ENCODE results near the gene GLYAT. TPM values are rescaled to one million over a fixed set of nuclear protein-coding genes. Genes with fewer than 3 reads are reported as not detected.

GLYAT gene
- total RNA-seq, 1 experiment from 2014 or later, result not detected

GRCh38 chr11:58676563-58677135 is 55.1 kb downstream of the GLYAT start:
- no peaks in the 10 kb centered on the region for H3K27me3 Mint-ChIP-seq (ENCODE audit: unreplicated experiment)
- CTCF ChIA-PET, result interaction anchor here (0.6 to 1.3 kb wide), 3 partner anchors 22 to 278 kb away, joined by 3 to 5 read pairs (median 3); no protein-coding TSS in a partner anchor
- TF ChIP-seq CTCF (IDR thresholded peaks at IDR 0.05; ENCODE audit: unreplicated experiment), result no peak
- no peaks in the 10 kb centered on the region for H3K9me3 Mint-ChIP-seq (ENCODE audit: low read depth, unreplicated experiment)
- BruUV-seq (replicated peaks), result no TSS peak
- intact Hi-C loops (cut with micrococcal nuclease; ENCODE audit: unreplicated experiment), result no loop called here
- DNase-seq, result no peak
- no peak overlapping the region for H3K4me3 Mint-ChIP-seq (ENCODE audit: low read depth, unreplicated experiment)
- H3K4me1 Mint-ChIP-seq (ENCODE audit: low read depth, unreplicated experiment), result peaks cover 8% of the 10 kb centered on the region
- H3K27ac Mint-ChIP-seq (ENCODE audit: unreplicated experiment), result no peak overlapping the region
- H3K36me3 Mint-ChIP-seq (ENCODE audit: insufficient read depth, unreplicated experiment), result no peaks in the 10 kb centered on the region

DNA sequence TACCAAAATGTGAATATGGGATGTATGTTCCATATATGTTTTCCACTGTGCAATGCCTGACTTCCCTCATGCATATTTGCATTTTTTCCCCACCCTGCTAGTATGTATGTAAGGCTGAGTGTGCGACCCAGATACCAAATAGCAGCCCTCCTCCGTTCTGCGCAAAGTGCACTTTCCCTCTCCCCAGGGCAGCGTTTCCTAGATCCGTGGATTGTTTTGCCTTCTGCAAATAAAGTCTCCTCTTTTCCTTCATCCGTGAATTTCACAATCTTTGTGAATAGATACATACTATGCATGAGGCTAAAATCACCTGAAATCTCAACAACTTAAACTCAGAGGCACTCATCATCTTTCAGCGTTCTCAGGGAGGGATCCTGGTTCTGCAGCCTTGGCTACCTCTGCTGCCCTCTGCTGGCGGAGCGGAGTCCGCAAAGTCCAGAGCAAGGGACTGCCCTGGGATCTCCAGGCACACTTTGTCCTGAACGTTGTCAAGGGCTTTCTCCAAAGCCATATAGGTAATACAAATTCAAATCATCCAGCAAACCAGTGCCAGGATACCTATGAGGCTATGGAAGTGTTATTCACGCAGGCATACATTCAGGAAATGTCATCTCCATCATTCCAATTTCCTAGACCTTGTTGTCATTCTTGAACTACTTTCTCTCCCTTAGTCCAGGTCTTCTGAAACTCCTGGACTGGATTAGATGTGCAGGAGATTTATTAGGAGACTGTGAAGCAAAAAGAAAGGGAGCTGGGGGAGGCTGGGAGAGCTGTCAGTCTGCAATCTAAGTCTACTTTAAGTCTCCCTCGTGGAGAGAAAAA is 56.2 kb downstream of the GLYAT start:
- no TSS peak for BruUV-seq (replicated peaks)
- CTCF ChIA-PET, result no interaction called here
- intact Hi-C loops (cut with micrococcal nuclease; ENCODE audit: unreplicated experiment), result loop anchor here (1.0 kb wide), 3 partner anchors 21 to 225 kb away; no protein-coding TSS in a partner anchor

GRCh38 chr11:58674609-58675008 is 57.1 kb downstream of the GLYAT start:
- DNase-seq, result no peak
- Mint-ChIP-seq H3K9me3 (ENCODE audit: low read depth, unreplicated experiment) (no peaks in the 10 kb centered on the region), H3K27me3 (ENCODE audit: unreplicated experiment) (no peaks in the 10 kb centered on the region), H3K4me3 (ENCODE audit: low read depth, unreplicated experiment) (no peak overlapping the region), H3K27ac (ENCODE audit: unreplicated experiment) (no peak overlapping the region), H3K36me3 (ENCODE audit: insufficient read depth, unreplicated experiment) (no peaks in the 10 kb centered on the region), H3K4me1 (ENCODE audit: low read depth, unreplicated experiment) (peaks cover 8% of the 10 kb centered on the region)
- no TSS peak for BruUV-seq (replicated peaks)
- intact Hi-C loops (cut with micrococcal nuclease; ENCODE audit: unreplicated experiment), result loop anchor here (1.0 kb wide), 3 partner anchors 20 to 226 kb away; no protein-coding TSS in a partner anchor
- no peak for TF ChIP-seq CTCF (IDR thresholded peaks at IDR 0.05; ENCODE audit: unreplicated experiment)
- CTCF ChIA-PET, result no interaction called here

More for the DNA sequence above, 56.2 kb downstream of the GLYAT start:
- Mint-ChIP-seq H3K36me3 (ENCODE audit: insufficient read depth, unreplicated experiment) (no peaks in the 10 kb centered on the region), H3K27ac (ENCODE audit: unreplicated experiment) (no peak overlapping the region), H3K9me3 (ENCODE audit: low read depth, unreplicated experiment) (no peaks in the 10 kb centered on the region), H3K4me1 (ENCODE audit: low read depth, unreplicated experiment) (peaks cover 8% of the 10 kb centered on the region), H3K4me3 (ENCODE audit: low read depth, unreplicated experiment) (no peak overlapping the region), H3K27me3 (ENCODE audit: unreplicated experiment) (no peaks in the 10 kb centered on the region)
- peak; percentile 87 for DNase-seq
- peak; percentile 69 for TF ChIP-seq CTCF (IDR thresholded peaks at IDR 0.05; ENCODE audit: unreplicated experiment)

DNA sequence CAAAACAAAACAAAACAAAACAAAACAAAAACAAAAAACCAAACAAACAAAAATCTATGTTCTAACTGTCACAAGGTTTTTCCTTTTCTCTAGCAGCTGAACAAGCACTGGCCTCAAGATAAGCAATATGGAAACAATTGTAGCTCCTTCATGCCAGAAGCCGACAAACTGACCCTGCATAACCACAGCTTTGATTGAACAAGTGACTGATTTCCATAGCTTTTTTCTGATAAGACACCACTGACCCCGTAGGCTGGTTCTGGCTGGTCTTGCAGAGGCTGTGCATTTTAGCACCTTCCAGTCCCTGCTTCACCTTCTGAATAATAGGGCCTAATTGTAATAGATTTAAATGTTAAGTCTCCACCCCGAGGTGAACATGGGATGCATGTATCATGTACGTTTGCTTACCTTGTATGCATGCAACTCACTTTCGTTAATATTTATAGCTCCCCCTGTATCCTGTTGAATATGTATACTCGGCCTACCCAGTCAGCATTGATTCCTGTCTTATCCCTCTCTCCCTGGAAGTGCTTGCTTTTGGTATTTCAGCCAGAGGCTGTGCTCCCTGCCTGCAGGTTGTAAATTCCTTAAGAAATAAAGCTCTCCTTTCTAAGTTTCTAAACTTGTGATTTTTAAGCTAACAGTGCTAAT is 59.6 kb downstream of the GLYAT start:
- Mint-ChIP-seq H3K36me3 (ENCODE audit: insufficient read depth, unreplicated experiment) (no peaks in the 10 kb centered on the region), H3K4me1 (ENCODE audit: low read depth, unreplicated experiment) (peaks cover 8% of the 10 kb centered on the region), H3K27me3 (ENCODE audit: unreplicated experiment) (no peaks in the 10 kb centered on the region), H3K9me3 (ENCODE audit: low read depth, unreplicated experiment) (no peaks in the 10 kb centered on the region), H3K4me3 (ENCODE audit: low read depth, unreplicated experiment) (no peak overlapping the region), H3K27ac (ENCODE audit: unreplicated experiment) (no peak overlapping the region)
- intact Hi-C loops (cut with micrococcal nuclease; ENCODE audit: unreplicated experiment), result no loop called here
- TF ChIP-seq CTCF (IDR thresholded peaks at IDR 0.05; ENCODE audit: unreplicated experiment), result no peak
- no peak for DNase-seq
- CTCF ChIA-PET, result interaction anchor here (1.1 to 1.3 kb wide), 2 partner anchors 12 to 13 kb away, joined by 3 read pairs; no protein-coding TSS in a partner anchor
- no TSS peak for BruUV-seq (replicated peaks)
